Heart left ventricle (tissue), 13 donors: ENCODE results near the gene TACR1.

Experiments used
- CTCF ChIP-seq, 12 donors: fragments of 200-600 bp; sonication (generic) in 4 of 12; IDR thresholded peaks; one replicate each; pipeline versions ENCODE4 v1.5.0 to v1.8.0; 2018 to 2022; ENCODE audit warnings: antibody characterized with exemption in 12 of 12, mild to moderate bottlenecking in 5 of 12
- POLR2A ChIP-seq, 2 donors: fragments of 450-650 bp; IDR thresholded peaks; one replicate each; pipeline ENCODE4 v1.6.1; 2017; ENCODE audit warnings: antibody characterized with exemption in 2 of 2, mild to moderate bottlenecking in 2 of 2, moderate library complexity in 2 of 2
- donor health status: ischemic (EF 13 %, LVEDD 7.1; RV severe dilation, severe dysfunction).
- donor health status: DM: no; HTN: yes; CAD: no.
- donor health status: DM: no; HTN: no; CAD: no.
- donor health status: ischemic (EF 25% LVEDD 6.9; RV normal size, moderate dysfunction).
- donor health status: ischemic (EF 25% LVEDD 5.7; RV mildly dilated, moderate dysfunction).
- donor health status: ischemic (EF 35%, LVEDD 5.7; RV mildly dilated, moderate dysfunction).
- donor health status: nonischemic (EF 11% LVEDD 7.7; RV severe dilation, severe dysfunction).
- donor health status: DM: yes; HTN: yes; CAD: no.
- donor health status: PGD.
- donor health status: ischemic (EF 29% LVEDD 5.4; RV normal size, mild dysfunction).
- donor health status: nonischemic (EF 23%, LVEDD 6.1; RV moderate dilation, normal function).

GRCh38 chr2:75063906-75064305, 135.4 kb downstream of the TACR1 start:
- TF ChIP-seq CTCF (IDR thresholded peaks at IDR 0.05), result no peak
- TF ChIP-seq POLR2A (IDR thresholded peaks at IDR 0.05), result no peak
